Subcutaneous abdominal adipose tissue (tissue), 5 donors: ENCODE data around the gene MYLK.
A peak's percentile ranks its signal among the peaks of the same experiment; 100 is the strongest.

Experiments used
- H3K27ac ChIP-seq: one replicate; pipeline ENCODE4 v1.7.0; 2013; ENCODE audit warnings: low read depth, mild to moderate bottlenecking, inconsistent platforms, low read length, moderate library complexity
- H3K27me3 ChIP-seq, 5 donors: one replicate each; pipeline ENCODE4 v1.7.0; 2013; ENCODE audit warnings: low read length in 5 of 5, inconsistent platforms in 1 of 5; ENCODE audit not compliant: control insufficient read depth in 5 of 5, insufficient read depth in 4 of 5
- H3K36me3 ChIP-seq, 5 donors: one replicate each; pipeline ENCODE4 v1.7.0; 2013; ENCODE audit warnings: low read length in 5 of 5; ENCODE audit not compliant: control insufficient read depth in 5 of 5, insufficient read depth in 5 of 5
- H3K4me1 ChIP-seq, 5 donors: one replicate each; pipeline ENCODE4 v1.7.0; 2013; ENCODE audit warnings: low read length in 5 of 5, mild to moderate bottlenecking in 3 of 5, moderate library complexity in 1 of 5; ENCODE audit not compliant: control insufficient read depth in 5 of 5, insufficient read depth in 5 of 5
- H3K4me3 ChIP-seq, 5 donors: one replicate each; pipeline ENCODE4 v1.7.0; 2013; ENCODE audit warnings: low read length in 5 of 5, low read depth in 1 of 5
- H3K9ac ChIP-seq, 5 donors: one replicate each; pipeline ENCODE4 v1.7.0; 2013; ENCODE audit warnings: low read length in 5 of 5, mild to moderate bottlenecking in 4 of 5, moderate library complexity in 3 of 5
- H3K9me3 ChIP-seq, 5 donors: one replicate each; pipeline ENCODE4 v1.7.0; 2013; ENCODE audit warnings: low read length in 5 of 5; ENCODE audit not compliant: control insufficient read depth in 5 of 5
- donor health status: healthy.
- donor health status: healthy.
- donor health status: healthy.
- donor health status: healthy.
- donor health status: healthy.

Gene MYLK

GRCh38 chr3:123584988-123585937, 298.9 kb downstream of the MYLK start, which contains the start of gene HACD2:
HACD2 (minus strand) TSS chr3:123585053; CDS start chr3:123585027, 26 bp downstream.
- peak within 1 kb of the TSS; percentile 76 for H3K27ac ChIP-seq
- peak within 1 kb of the TSS; percentile 70 to 86 (median 80) for H3K9ac ChIP-seq

GRCh38 chr3:123584284-123584987, 299.7 kb downstream of the MYLK start:
- peak overlapping the region; percentile 68 to 86 (median 74) for H3K9ac ChIP-seq
- peak overlapping the region; percentile 76 for H3K27ac ChIP-seq
- no peaks in the 10 kb centered on the region for H3K9me3 ChIP-seq
- peaks cover 0 to 51% (median 33%) of the 10 kb centered on the region in 5 donors for H3K4me1 ChIP-seq
- peak overlapping the region; percentile 74 to 96 (median 85) for H3K4me3 ChIP-seq
- H3K27me3 ChIP-seq: no peaks in the 10 kb centered on the region
- peaks cover 6 to 19% (median 9%) of the 10 kb centered on the region in 5 donors for H3K36me3 ChIP-seq

More at GRCh38 chr3:123584988-123585937, 298.9 kb downstream of the MYLK start, which contains the start of gene HACD2:
- Histone ChIP-seq H3K27me3 (no peaks in the 10 kb centered on the region), H3K4me1 (peaks cover 0 to 43% (median 33%) of the 10 kb centered on the region in 5 donors), H3K36me3 (peaks cover 6 to 14% (median 8%) of the 10 kb centered on the region in 5 donors), H3K4me3 (peak within 1 kb of the TSS; percentile 74 to 98 (median 88)), H3K9me3 (peaks cover 0 to 2% (median 0%) of the 10 kb centered on the region in 5 donors)

GRCh38 chr3:123583561-123583960, 300.6 kb downstream of the MYLK start:
- Histone ChIP-seq H3K9ac (peak overlapping the region in 3 of 5 donors; percentile 70 to 86 (median 74)), H3K27ac (peak overlapping the region; percentile 76), H3K4me1 (peaks cover 0 to 60% (median 33%) of the 10 kb centered on the region in 5 donors), H3K4me3 (peak overlapping the region in 4 of 5 donors; percentile 79 to 96 (median 86)), H3K36me3 (peaks cover 10 to 22% (median 14%) of the 10 kb centered on the region in 5 donors), H3K27me3 (no peaks in the 10 kb centered on the region), H3K9me3 (no peaks in the 10 kb centered on the region)

- Histone ChIP-seq H3K27me3 (no peaks in the 10 kb centered on the region), H3K9me3 (no peaks in the 10 kb centered on the region), H3K9ac (peak overlapping the region in 3 of 5 donors; percentile 3 to 63 (median 30)), H3K36me3 (peaks cover 10 to 24% (median 14%) of the 10 kb centered on the region in 5 donors), H3K4me3 (peak overlapping the region in 1 of 5 donors; percentile 88), H3K27ac (peak overlapping the region; percentile 76), H3K4me1 (peaks cover 0 to 68% (median 33%) of the 10 kb centered on the region in 5 donors)
Observed at GRCh38 chr3:123582315-123582714, 301.8 kb downstream of the MYLK start.

GRCh38 chr3:123576122-123576521, 308.0 kb downstream of the MYLK start:
- Histone ChIP-seq H3K36me3 (peaks cover 10 to 37% (median 20%) of the 10 kb centered on the region in 5 donors), H3K9me3 (no peaks in the 10 kb centered on the region), H3K27ac (peak overlapping the region; percentile 46), H3K4me1 (peaks cover 0 to 44% (median 7%) of the 10 kb centered on the region in 5 donors), H3K9ac (no peak overlapping the region), H3K4me3 (no peak overlapping the region), H3K27me3 (no peaks in the 10 kb centered on the region)

GRCh38 chr3:123571973-123572365, 312.2 kb downstream of the MYLK start:
- no peak overlapping the region for H3K4me3 ChIP-seq
- H3K36me3 ChIP-seq: peaks cover 7 to 26% (median 15%) of the 10 kb centered on the region in 5 donors
- H3K9me3 ChIP-seq: no peaks in the 10 kb centered on the region
- H3K4me1 ChIP-seq: peaks cover 0 to 29% (median 8%) of the 10 kb centered on the region in 5 donors
- no peaks in the 10 kb centered on the region for H3K27me3 ChIP-seq
- no peak overlapping the region for H3K9ac ChIP-seq
- peak overlapping the region; percentile 6 for H3K27ac ChIP-seq

GRCh38 chr3:123571264-123571972, 312.7 kb downstream of the MYLK start:
- Histone ChIP-seq H3K9ac (no peak overlapping the region), H3K9me3 (no peaks in the 10 kb centered on the region), H3K4me1 (peaks cover 0 to 26% (median 6%) of the 10 kb centered on the region in 5 donors), H3K27me3 (no peaks in the 10 kb centered on the region), H3K27ac (peak overlapping the region; percentile 6), H3K4me3 (no peak overlapping the region), H3K36me3 (peaks cover 6 to 24% (median 14%) of the 10 kb centered on the region in 5 donors)

GRCh38 chr3:123568875-123569274, 315.3 kb downstream of the MYLK start:
- Histone ChIP-seq H3K9ac (no peak overlapping the region), H3K4me1 (peaks cover 0 to 20% (median 6%) of the 10 kb centered on the region in 5 donors), H3K27ac (no peak overlapping the region), H3K9me3 (no peaks in the 10 kb centered on the region), H3K36me3 (peaks cover 8 to 41% (median 16%) of the 10 kb centered on the region in 5 donors), H3K4me3 (no peak overlapping the region), H3K27me3 (no peaks in the 10 kb centered on the region)

- H3K4me1 ChIP-seq: peaks cover 0 to 20% (median 6%) of the 10 kb centered on the region in 5 donors
- H3K9ac ChIP-seq: no peak overlapping the region
- no peaks in the 10 kb centered on the region for H3K9me3 ChIP-seq
- H3K27me3 ChIP-seq: no peaks in the 10 kb centered on the region
- H3K27ac ChIP-seq: peak overlapping the region; percentile 7
- peaks cover 7 to 42% (median 18%) of the 10 kb centered on the region in 5 donors for H3K36me3 ChIP-seq
- H3K4me3 ChIP-seq: no peak overlapping the region
Observed at GRCh38 chr3:123568034-123568433, 316.1 kb downstream of the MYLK start.
